K562 (cell line): ENCODE data around the gene SAMD11. TPM values are rescaled to one million over a fixed set of nuclear protein-coding genes. Genes with fewer than 3 reads are reported as not detected.
A peak's percentile ranks its signal among the peaks of the same experiment; 100 is the strongest.

ENCODE experiments used
- GATAD2B ChIP-seq: fragments of 450-650 bp; IDR thresholded peaks from 2 replicates; pipeline ENCODE4 v1.6.1; 2017; ENCODE audit warnings: mild to moderate bottlenecking, borderline replicate concordance
- KLF1 ChIP-seq: fragments of 450-650 bp; IDR thresholded peaks from 2 replicates; pipeline ENCODE4 v1.6.1; 2016; ENCODE audit warnings: missing genetic modification characterization, missing compliant biosample characterization
- NBN ChIP-seq: fragments of 450-650 bp; IDR thresholded peaks from 2 replicates; pipeline ENCODE4 v1.6.1; 2016; ENCODE audit warnings: low read depth, mild to moderate bottlenecking
- PCBP1 ChIP-seq: fragments of 200-400 bp; formaldehyde crosslinking; IDR thresholded peaks from 2 replicates; pipeline ENCODE4 v1.6.1; 2018; ENCODE audit warnings: mild to moderate bottlenecking, low read depth, low read length; ENCODE audit not compliant: poor library complexity, severe bottlenecking
- PRPF4 ChIP-seq: fragments of 200-400 bp; formaldehyde crosslinking; IDR thresholded peaks from one replicate; pipeline ENCODE4 v1.6.1; 2017; ENCODE audit warnings: low read length, low read depth, mild to moderate bottlenecking; ENCODE audit not compliant: insufficient read depth, poor library complexity, severe bottlenecking
- PTTG1 ChIP-seq: fragments of 450-650 bp; IDR thresholded peaks from 2 replicates; pipeline ENCODE4 v1.6.1; 2016; ENCODE audit warnings: low read depth, mild to moderate bottlenecking, missing genetic modification characterization, missing compliant biosample characterization
- RAD51 ChIP-seq: fragments of 450-650 bp; IDR thresholded peaks from 2 replicates; pipeline ENCODE4 v1.7.1; 2016; ENCODE audit warnings: low read depth, mild to moderate bottlenecking, borderline replicate concordance
- RBM34 ChIP-seq: fragments of 200-400 bp; formaldehyde crosslinking; IDR thresholded peaks from 2 replicates; pipeline ENCODE4 v1.6.1; 2018; ENCODE audit warnings: low read length, borderline replicate concordance; ENCODE audit not compliant: insufficient read depth
- RNF2 ChIP-seq: sonication (generic); IDR thresholded peaks from 2 replicates; pipeline ENCODE4 v1.6.1; 2016
- ZNF175 ChIP-seq: fragments of 200-800 bp; sonication (Bioruptor generic); IDR thresholded peaks from 2 replicates; pipeline ENCODE4 v1.6.1; 2016; ENCODE audit warnings: low read depth, mild to moderate bottlenecking, missing genetic modification characterization, missing compliant biosample characterization
- ZNF217 ChIP-seq: sonication (generic); formaldehyde crosslinking; IDR thresholded peaks from 2 replicates; pipeline ENCODE4 v1.8.0; 2022; ENCODE audit warnings: mild to moderate bottlenecking, missing genetic modification reagents
- polyA plus RNA-seq, 8 experiments: library from polyadenylated mRNA; depleted of rRNA in 4 of 8; stranded (reverse) in 5 of 8; unstranded in 3 of 8; fragments of >200 nt; fragmentation: Nextera tagmentation in 2 of 8; fragmentation: Illumina TruSeq in 1 of 8; extraction: Ambion mirVana in 2 of 8; extraction: Trizol in 1 of 8; gene quantifications; 2 replicates each; pipeline versions ENCODE4 v1.2.1 to v1.2.3, GENCODE V29; 2011 to 2014; ENCODE audit warnings: inconsistent platforms in 1 of 8, missing spikeins in 1 of 8
- total RNA-seq, 7 experiments: library from RNA; depleted of rRNA in 6 of 7; stranded (reverse); fragments of >200 nt in 6 of 7; fragmentation: Illumina TruSeq in 2 of 7; extraction: Trizol in 2 of 7; gene quantifications; 2 replicates each; pipeline versions ENCODE4 v1.2.1 to v1.2.3, GENCODE V29; 2011 to 2021; ENCODE audit warnings: low replicate concordance in 1 of 7
- TF ChIP-seq, protein P1 (sequence below): sonication (generic); formaldehyde crosslinking; IDR thresholded peaks from 2 replicates; pipeline ENCODE4 v1.8.1; 2022; ENCODE audit warnings: missing genetic modification reagents
- TF ChIP-seq, protein P2 (sequence below): fragments of 250-450 bp; sonication (Bioruptor Pico); IDR thresholded peaks from 2 replicates; pipeline ENCODE4 v1.5.0; 2022; ENCODE audit warnings: mild to moderate bottlenecking
- TF ChIP-seq, protein P3 (sequence below): fragments of 250-450 bp; sonication (Bioruptor Pico); IDR thresholded peaks from 2 replicates; pipeline ENCODE4 v1.9.0; 2021; ENCODE audit warnings: mild to moderate bottlenecking, inconsistent platforms
- TF ChIP-seq, protein P4 (sequence below): fragments of 250-450 bp; sonication (Bioruptor Pico); IDR thresholded peaks from 2 replicates; pipeline ENCODE4 v1.8.0; 2021; ENCODE audit warnings: mild to moderate bottlenecking, moderate library complexity
- TF ChIP-seq, protein P5 (sequence below): fragments of 250-450 bp; sonication (Bioruptor Pico); IDR thresholded peaks from 2 replicates; pipeline ENCODE4 v1.5.0; 2020; ENCODE audit warnings: mild to moderate bottlenecking, borderline replicate concordance

The SAMD11 gene
- total and polyA plus RNA-seq, 9 of the 15 experiments (the other 6 are each of a cell fraction or from before 2014, with no cell fraction given): 0.07 to 0.82 (median 0.11) TPM; not detected in 2

DNA sequence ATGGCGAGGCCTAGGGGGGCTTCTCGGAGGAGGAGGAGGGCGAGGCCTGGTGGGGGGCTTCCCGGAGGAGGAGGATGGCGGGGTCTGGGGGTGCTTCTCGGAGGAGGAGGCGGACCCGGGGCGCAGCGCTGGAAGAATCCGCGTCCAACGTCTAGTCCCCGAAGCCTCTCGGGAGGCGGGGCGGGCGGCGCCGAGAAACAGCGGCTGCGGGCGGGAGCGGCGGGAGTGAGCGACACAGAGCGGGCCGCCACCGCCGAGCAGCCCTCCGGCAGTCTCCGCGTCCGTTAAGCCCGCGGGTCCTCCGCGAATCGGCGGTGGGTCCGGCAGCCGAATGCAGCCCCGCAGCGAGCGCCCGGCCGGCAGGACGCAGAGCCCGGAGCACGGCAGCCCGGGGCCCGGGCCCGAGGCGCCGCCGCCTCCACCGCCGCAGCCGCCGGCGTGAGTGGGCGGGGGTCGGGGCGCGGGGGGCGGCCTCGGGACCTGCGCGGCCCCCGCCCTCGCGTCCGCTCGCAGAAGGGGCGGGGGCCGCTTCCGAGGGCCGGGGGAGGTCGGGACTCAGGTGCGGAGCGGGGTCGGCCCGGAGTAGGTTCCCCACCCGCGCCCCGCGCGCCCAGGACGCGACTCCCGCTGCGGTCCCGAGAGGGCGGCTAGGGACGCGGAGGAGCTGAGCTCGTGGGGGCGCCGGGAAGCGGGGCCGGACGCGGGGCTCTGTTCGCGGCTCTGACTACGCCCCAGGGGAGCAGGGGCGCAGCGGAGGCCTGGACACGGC is 36.8 kb downstream of the SAMD11 start, which contains the start of gene KLHL17 (continued):
- TF ChIP-seq, protein P1, sequence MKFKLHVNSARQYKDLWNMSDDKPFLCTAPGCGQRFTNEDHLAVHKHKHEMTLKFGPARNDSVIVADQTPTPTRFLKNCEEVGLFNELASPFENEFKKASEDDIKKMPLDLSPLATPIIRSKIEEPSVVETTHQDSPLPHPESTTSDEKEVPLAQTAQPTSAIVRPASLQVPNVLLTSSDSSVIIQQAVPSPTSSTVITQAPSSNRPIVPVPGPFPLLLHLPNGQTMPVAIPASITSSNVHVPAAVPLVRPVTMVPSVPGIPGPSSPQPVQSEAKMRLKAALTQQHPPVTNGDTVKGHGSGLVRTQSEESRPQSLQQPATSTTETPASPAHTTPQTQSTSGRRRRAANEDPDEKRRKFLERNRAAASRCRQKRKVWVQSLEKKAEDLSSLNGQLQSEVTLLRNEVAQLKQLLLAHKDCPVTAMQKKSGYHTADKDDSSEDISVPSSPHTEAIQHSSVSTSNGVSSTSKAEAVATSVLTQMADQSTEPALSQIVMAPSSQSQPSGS: no peak
- TF ChIP-seq PTTG1 (tag) (no peak), RBM34 (no peak), RAD51 (no peak), GATAD2B (peak; percentile 20; the same call in 1 of the 2 replicates), ZNF217 (CRISPR knock-in tag) (no peak), KLF1 (tag) (no peak), PCBP1 (peak; percentile 96), PRPF4 (no peak), NBN (no peak), RNF2 (no peak), ZNF175 (CRISPR knock-in tag) (no peak)
- TF ChIP-seq, protein P2, sequence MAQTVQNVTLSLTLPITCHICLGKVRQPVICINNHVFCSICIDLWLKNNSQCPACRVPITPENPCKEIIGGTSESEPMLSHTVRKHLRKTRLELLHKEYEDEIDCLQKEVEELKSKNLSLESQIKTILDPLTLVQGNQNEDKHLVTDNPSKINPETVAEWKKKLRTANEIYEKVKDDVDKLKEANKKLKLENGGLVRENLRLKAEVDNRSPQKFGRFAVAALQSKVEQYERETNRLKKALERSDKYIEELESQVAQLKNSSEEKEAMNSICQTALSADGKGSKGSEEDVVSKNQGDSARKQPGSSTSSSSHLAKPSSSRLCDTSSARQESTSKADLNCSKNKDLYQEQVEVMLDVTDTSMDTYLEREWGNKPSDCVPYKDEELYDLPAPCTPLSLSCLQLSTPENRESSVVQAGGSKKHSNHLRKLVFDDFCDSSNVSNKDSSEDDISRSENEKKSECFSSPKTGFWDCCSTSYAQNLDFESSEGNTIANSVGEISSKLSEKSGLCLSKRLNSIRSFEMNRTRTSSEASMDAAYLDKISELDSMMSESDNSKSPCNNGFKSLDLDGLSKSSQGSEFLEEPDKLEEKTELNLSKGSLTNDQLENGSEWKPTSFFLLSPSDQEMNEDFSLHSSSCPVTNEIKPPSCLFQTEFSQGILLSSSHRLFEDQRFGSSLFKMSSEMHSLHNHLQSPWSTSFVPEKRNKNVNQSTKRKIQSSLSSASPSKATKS (CRISPR knock-in tag): no peak
- TF ChIP-seq, protein P3, sequence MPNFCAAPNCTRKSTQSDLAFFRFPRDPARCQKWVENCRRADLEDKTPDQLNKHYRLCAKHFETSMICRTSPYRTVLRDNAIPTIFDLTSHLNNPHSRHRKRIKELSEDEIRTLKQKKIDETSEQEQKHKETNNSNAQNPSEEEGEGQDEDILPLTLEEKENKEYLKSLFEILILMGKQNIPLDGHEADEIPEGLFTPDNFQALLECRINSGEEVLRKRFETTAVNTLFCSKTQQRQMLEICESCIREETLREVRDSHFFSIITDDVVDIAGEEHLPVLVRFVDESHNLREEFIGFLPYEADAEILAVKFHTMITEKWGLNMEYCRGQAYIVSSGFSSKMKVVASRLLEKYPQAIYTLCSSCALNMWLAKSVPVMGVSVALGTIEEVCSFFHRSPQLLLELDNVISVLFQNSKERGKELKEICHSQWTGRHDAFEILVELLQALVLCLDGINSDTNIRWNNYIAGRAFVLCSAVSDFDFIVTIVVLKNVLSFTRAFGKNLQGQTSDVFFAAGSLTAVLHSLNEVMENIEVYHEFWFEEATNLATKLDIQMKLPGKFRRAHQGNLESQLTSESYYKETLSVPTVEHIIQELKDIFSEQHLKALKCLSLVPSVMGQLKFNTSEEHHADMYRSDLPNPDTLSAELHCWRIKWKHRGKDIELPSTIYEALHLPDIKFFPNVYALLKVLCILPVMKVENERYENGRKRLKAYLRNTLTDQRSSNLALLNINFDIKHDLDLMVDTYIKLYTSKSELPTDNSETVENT: 0 out of 2 replicates have a peak, but pooled peaks have one; percentile 44
- TF ChIP-seq, protein P4, sequence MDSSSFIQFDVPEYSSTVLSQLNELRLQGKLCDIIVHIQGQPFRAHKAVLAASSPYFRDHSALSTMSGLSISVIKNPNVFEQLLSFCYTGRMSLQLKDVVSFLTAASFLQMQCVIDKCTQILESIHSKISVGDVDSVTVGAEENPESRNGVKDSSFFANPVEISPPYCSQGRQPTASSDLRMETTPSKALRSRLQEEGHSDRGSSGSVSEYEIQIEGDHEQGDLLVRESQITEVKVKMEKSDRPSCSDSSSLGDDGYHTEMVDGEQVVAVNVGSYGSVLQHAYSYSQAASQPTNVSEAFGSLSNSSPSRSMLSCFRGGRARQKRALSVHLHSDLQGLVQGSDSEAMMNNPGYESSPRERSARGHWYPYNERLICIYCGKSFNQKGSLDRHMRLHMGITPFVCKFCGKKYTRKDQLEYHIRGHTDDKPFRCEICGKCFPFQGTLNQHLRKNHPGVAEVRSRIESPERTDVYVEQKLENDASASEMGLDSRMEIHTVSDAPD: no peak
- TF ChIP-seq, protein P5, sequence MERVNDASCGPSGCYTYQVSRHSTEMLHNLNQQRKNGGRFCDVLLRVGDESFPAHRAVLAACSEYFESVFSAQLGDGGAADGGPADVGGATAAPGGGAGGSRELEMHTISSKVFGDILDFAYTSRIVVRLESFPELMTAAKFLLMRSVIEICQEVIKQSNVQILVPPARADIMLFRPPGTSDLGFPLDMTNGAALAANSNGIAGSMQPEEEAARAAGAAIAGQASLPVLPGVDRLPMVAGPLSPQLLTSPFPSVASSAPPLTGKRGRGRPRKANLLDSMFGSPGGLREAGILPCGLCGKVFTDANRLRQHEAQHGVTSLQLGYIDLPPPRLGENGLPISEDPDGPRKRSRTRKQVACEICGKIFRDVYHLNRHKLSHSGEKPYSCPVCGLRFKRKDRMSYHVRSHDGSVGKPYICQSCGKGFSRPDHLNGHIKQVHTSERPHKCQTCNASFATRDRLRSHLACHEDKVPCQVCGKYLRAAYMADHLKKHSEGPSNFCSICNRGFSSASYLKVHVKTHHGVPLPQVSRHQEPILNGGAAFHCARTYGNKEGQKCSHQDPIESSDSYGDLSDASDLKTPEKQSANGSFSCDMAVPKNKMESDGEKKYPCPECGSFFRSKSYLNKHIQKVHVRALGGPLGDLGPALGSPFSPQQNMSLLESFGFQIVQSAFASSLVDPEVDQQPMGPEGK: no peak
